Measurements from ENCODE around the gene HSPA1B. TPM values are rescaled to one million over a fixed set of nuclear protein-coding genes. Genes with fewer than 3 reads are reported as not detected.
A peak's percentile ranks its signal among the peaks of the same experiment; 100 is the strongest.

Gene HSPA1B
- 10 to 100 TPM; 59.5 to 62.3 TPM for total RNA-seq

GRCh38 chr6:31827286-31828079 is at the start of gene HSPA1B:
Gene HSPA1B (plus strand): TSS chr6:31827738. CDS start chr6:31827951, 213 bp downstream.
- intact Hi-C loops (cut with micrococcal nuclease): loop anchor here (1.0 to 10.0 kb wide), 7 partner anchors 15 to 1137 kb away; partner anchors contain the start of genes BRD2, GPSM3, PBX2 and PRRC2A
- ChIA-PET CTCF (interaction anchor here (0.5 to 2.2 kb wide), 9 partner anchors 12 to 386 kb away, joined by 3 to 11 read pairs (median 6); partner anchors contain the start of genes BAG6, HSPA1A, HSPA1L and LSM2), POLR2A (interaction anchor here (0.6 to 3.8 kb wide), 19 partner anchors 9 to 175 kb away, joined by 3 to 26 read pairs (median 5); partner anchors contain the start of genes BAG6, C6orf47, CLIC1 and DXO)
- peaks cover 43% of the 10 kb centered on the region for H3K4me1 Mint-ChIP-seq (ENCODE audit: low read depth)
- no peaks in the 10 kb centered on the region for H3K27me3 Mint-ChIP-seq
- H3K4me3 Mint-ChIP-seq: peak within 1 kb of the TSS; percentile 86
- peak; percentile 98 for DNase-seq
- H3K9me3 Mint-ChIP-seq: no peaks in the 10 kb centered on the region
- peaks cover 14% of the 10 kb centered on the region for H3K36me3 Mint-ChIP-seq
- peak within 1 kb of the TSS; percentile 98 for H3K27ac Mint-ChIP-seq

GRCh38 chr6:31778193-31778592 is 49.3 kb upstream of the HSPA1B start:
- Mint-ChIP-seq H3K27me3 (no peaks in the 10 kb centered on the region), H3K4me3 (no peak overlapping the region), H3K9me3 (no peaks in the 10 kb centered on the region), H3K4me1 (ENCODE audit: low read depth) (peaks cover 27% of the 10 kb centered on the region), H3K36me3 (peaks cover 28% of the 10 kb centered on the region), H3K27ac (no peak overlapping the region)
- POLR2A ChIA-PET: no interaction called here
- DNase-seq: no peak
- CTCF ChIA-PET: interaction anchor here (1.3 to 1.9 kb wide), 3 partner anchors 9 to 18 kb away, joined by 5 to 8 read pairs (median 6); partner anchors contain the start of gene VARS1
- intact Hi-C loops (cut with micrococcal nuclease): loop anchor here (5.0 kb wide), 1 partner anchor 44 kb away; no protein-coding TSS in a partner anchor

- intact Hi-C loops (cut with micrococcal nuclease): loop anchor here (5.0 kb wide), 1 partner anchor 43 kb away; no protein-coding TSS in a partner anchor
- Mint-ChIP-seq H3K27me3 (no peaks in the 10 kb centered on the region), H3K4me3 (no peak overlapping the region), H3K4me1 (ENCODE audit: low read depth) (peaks cover 27% of the 10 kb centered on the region), H3K9me3 (no peaks in the 10 kb centered on the region), H3K27ac (no peak overlapping the region), H3K36me3 (peaks cover 32% of the 10 kb centered on the region)
- CTCF ChIA-PET: interaction anchor here (1.9 to 3.3 kb wide), 3 partner anchors 10 to 12 kb away, joined by 6 to 15 read pairs (median 8); no protein-coding TSS in a partner anchor
- no peak for DNase-seq
- POLR2A ChIA-PET: no interaction called here
Measured at GRCh38 chr6:31778999-31779885, 48.3 kb upstream of the HSPA1B start.

- peaks cover 38% of the 10 kb centered on the region for H3K36me3 Mint-ChIP-seq
Measured at GRCh38 chr6:31779908-31780307, 47.6 kb upstream of the HSPA1B start.

GRCh38 chr6:31780507-31781243 is 46.9 kb upstream of the HSPA1B start:
- Mint-ChIP-seq H3K27me3 (no peaks in the 10 kb centered on the region), H3K4me3 (no peak overlapping the region), H3K9me3 (no peaks in the 10 kb centered on the region), H3K4me1 (ENCODE audit: low read depth) (peaks cover 22% of the 10 kb centered on the region), H3K36me3 (peaks cover 41% of the 10 kb centered on the region), H3K27ac (no peak overlapping the region)
- DNase-seq: no peak
- ChIA-PET CTCF (interaction anchor here (1.0 to 3.3 kb wide), 3 partner anchors 9 to 15 kb away, joined by 3 to 15 read pairs (median 5); partner anchors contain the start of gene VARS1), POLR2A (no interaction called here)
- intact Hi-C loops (cut with micrococcal nuclease): no loop called here

More at GRCh38 chr6:31779908-31780307, 47.6 kb upstream of the HSPA1B start:
- no peaks in the 10 kb centered on the region for H3K9me3 Mint-ChIP-seq
- no peak for DNase-seq
- POLR2A ChIA-PET: no interaction called here
- H3K27me3 Mint-ChIP-seq: no peaks in the 10 kb centered on the region
- CTCF ChIA-PET: interaction anchor here (3.3 kb wide), 1 partner anchor 10 kb away, joined by 15 read pairs; no protein-coding TSS in a partner anchor
- H3K4me3 Mint-ChIP-seq: no peak overlapping the region
- no peak overlapping the region for H3K27ac Mint-ChIP-seq
- peaks cover 27% of the 10 kb centered on the region for H3K4me1 Mint-ChIP-seq (ENCODE audit: low read depth)
- intact Hi-C loops (cut with micrococcal nuclease): loop anchor here (5.0 kb wide), 1 partner anchor 42 kb away; no protein-coding TSS in a partner anchor

- Mint-ChIP-seq H3K36me3 (peaks cover 43% of the 10 kb centered on the region), H3K27me3 (no peaks in the 10 kb centered on the region), H3K4me3 (no peak overlapping the region), H3K27ac (no peak overlapping the region), H3K4me1 (ENCODE audit: low read depth) (peaks cover 14% of the 10 kb centered on the region), H3K9me3 (no peaks in the 10 kb centered on the region)
- DNase-seq: no peak
- intact Hi-C loops (cut with micrococcal nuclease): no loop called here
- POLR2A ChIA-PET: no interaction called here
- CTCF ChIA-PET: interaction anchor here (1.0 to 3.3 kb wide), 3 partner anchors 9 to 14 kb away, joined by 3 to 15 read pairs (median 5); partner anchors contain the start of gene VARS1
Measured at GRCh38 chr6:31781244-31782125, 46.1 kb upstream of the HSPA1B start.

GRCh38 chr6:31782126-31782855 is 45.2 kb upstream of the HSPA1B start:
- ChIA-PET CTCF (interaction anchor here (1.3 to 3.3 kb wide), 2 partner anchors 13 to 14 kb away, joined by 5 to 15 read pairs; partner anchors contain the start of gene VARS1), POLR2A (no interaction called here)
- Mint-ChIP-seq H3K27ac (no peak overlapping the region), H3K9me3 (no peaks in the 10 kb centered on the region), H3K4me1 (ENCODE audit: low read depth) (peaks cover 6% of the 10 kb centered on the region), H3K36me3 (peaks cover 43% of the 10 kb centered on the region), H3K27me3 (no peaks in the 10 kb centered on the region), H3K4me3 (no peak overlapping the region)
- intact Hi-C loops (cut with micrococcal nuclease): no loop called here
- no peak for DNase-seq

GRCh38 chr6:31784098-31784925 is 43.2 kb upstream of the HSPA1B start:
- peaks cover 42% of the 10 kb centered on the region for H3K36me3 Mint-ChIP-seq
- no peaks in the 10 kb centered on the region for H3K27me3 Mint-ChIP-seq
- peaks cover 3% of the 10 kb centered on the region for H3K4me1 Mint-ChIP-seq (ENCODE audit: low read depth)
- no peaks in the 10 kb centered on the region for H3K9me3 Mint-ChIP-seq
- no peak overlapping the region for H3K27ac Mint-ChIP-seq
- intact Hi-C loops (cut with micrococcal nuclease): no loop called here
- no peak overlapping the region for H3K4me3 Mint-ChIP-seq
- DNase-seq: no peak
- ChIA-PET POLR2A (interaction anchor here (0.7 to 1.1 kb wide), 3 partner anchors 14 to 94 kb away, joined by 3 read pairs; no protein-coding TSS in a partner anchor), CTCF (interaction anchor here (1.7 kb wide), 1 partner anchor 11 kb away, joined by 5 read pairs; the partner anchor contains the start of gene VARS1)

GRCh38 chr6:31785475-31785874 is 42.1 kb upstream of the HSPA1B start:
- no peak overlapping the region for H3K27ac Mint-ChIP-seq
- H3K36me3 Mint-ChIP-seq: peaks cover 43% of the 10 kb centered on the region
- H3K9me3 Mint-ChIP-seq: no peaks in the 10 kb centered on the region
- H3K4me3 Mint-ChIP-seq: no peak overlapping the region
- no peak for DNase-seq
- intact Hi-C loops (cut with micrococcal nuclease): no loop called here
- H3K27me3 Mint-ChIP-seq: no peaks in the 10 kb centered on the region
- H3K4me1 Mint-ChIP-seq (ENCODE audit: low read depth): peaks cover 6% of the 10 kb centered on the region
- CTCF ChIA-PET: interaction anchor here (0.6 to 1.8 kb wide), 3 partner anchors 10 to 17 kb away, joined by 3 to 8 read pairs (median 5); partner anchors contain the start of gene VARS1
- POLR2A ChIA-PET: interaction anchor here (0.9 kb wide), 1 partner anchor 101 kb away, joined by 3 read pairs; no protein-coding TSS in a partner anchor

Data from activated CD4-positive, alpha-beta memory T cell treated with anti-CD3 and anti-CD28 coated beads for 36 hours (primary cell).